HepG2 (cell line): ENCODE data around the gene C1QC. TPM values are rescaled to one million over a fixed set of nuclear protein-coding genes. Genes with fewer than 3 reads are reported as not detected.

Source experiments
- ATAC-seq: fragments of 200-7000 bp; cut with Tn5 transposase; 3 replicates; pipeline ENCODE4 v1.9.1; 2020; ENCODE audit warnings: mild to moderate bottlenecking, moderate library complexity
- BruUV-seq: library from RNA; stranded (reverse); fragments of 400-500 nt; replicated peaks from 2 replicates; lab custom pipeline; 2021; lab: Mats Ljungman, UMichigan
- CTCF ChIA-PET: fragments of 300-600 bp; formaldehyde crosslinking; extraction: SDS; loops from one replicate; lab custom pipeline; 2021; ENCODE audit warnings: low total read pairs, inconsistent platforms, low intra/inter-chr PET ratio; lab: Yijun Ruan, JAX
- POLR2A ChIA-PET: fragments of 350-600 bp; sonication (Branson Sonifier 250); formaldehyde crosslinking; loops from one replicate; lab custom pipeline; 2020; ENCODE audit warnings: antibody characterized with exemption, inconsistent platforms; lab: Yijun Ruan, JAX
- DNase-seq: peaks from one replicate; pipeline ENCODE4 v3.0.0-alpha.2; 2015; ENCODE audit warnings: low spot score
- FAIRE-seq: peaks from 3 replicates; lab custom pipeline; 2011; peaks lifted over from hg19 to GRCh38; lab: Jason Lieb, UNC
- H2AFZ ChIP-seq: one replicate; pipeline ENCODE4 v1.6.1; 2011; ENCODE audit warnings: low read length, inconsistent platforms
- H3K27ac ChIP-seq: fragments of 300-600 bp; 3 replicates; pipeline ENCODE4 v1.8.0; 2011; ENCODE audit warnings: mixed run types, mild to moderate bottlenecking, mixed read lengths, low read length, inconsistent platforms; ENCODE audit not compliant: insufficient read depth; ENCODE audit errors: extremely low read length
- H3K27me3 ChIP-seq, 2 experiments: fragments of 200-600 bp in 1 of 2; 2 replicates in 1 of 2; 3 replicates in 1 of 2; pipeline versions ENCODE4 v1.6.0 to v1.8.0; 2011; ENCODE audit warnings: low read length in 2 of 2, mild to moderate bottlenecking in 2 of 2, moderate library complexity in 2 of 2, inconsistent platforms in 1 of 2; ENCODE audit not compliant: insufficient read depth in 2 of 2, control insufficient read depth in 1 of 2
- H3K36me3 ChIP-seq, 2 experiments: fragments of 200-600 bp in 1 of 2; replicated peaks in 1 of 2; 2 replicates in 1 of 2; 3 replicates in 1 of 2; pipeline versions ENCODE4 v1.5.1 to v1.8.0; 2011; ENCODE audit warnings: low read length in 2 of 2, inconsistent platforms in 1 of 2; ENCODE audit not compliant: insufficient read depth in 2 of 2, control insufficient read depth in 1 of 2
- H3K4me1 ChIP-seq: 2 replicates; pipeline ENCODE4 v1.5.1; 2012; ENCODE audit warnings: low read length, inconsistent platforms; ENCODE audit not compliant: insufficient read depth
- H3K4me2 ChIP-seq: 2 replicates; pipeline ENCODE4 v1.6.0; 2011; ENCODE audit warnings: low read depth, low read length, inconsistent platforms
- H3K4me3 ChIP-seq, 3 experiments: fragments of 200-600 bp in 1 of 3; sonication (generic), shearing (Covaris generic) in 1 of 3; replicated peaks in 1 of 3; 2 replicates each; pipeline ENCODE4 v1.5.1; 2011 to 2016; ENCODE audit warnings: low read length in 3 of 3, inconsistent platforms in 2 of 3, low read depth in 2 of 3, mild to moderate bottlenecking in 2 of 3, control low read depth in 1 of 3, mixed read lengths in 1 of 3; ENCODE audit not compliant: insufficient read depth in 1 of 3
- H3K79me2 ChIP-seq: one replicate; pipeline ENCODE4 v1.6.1; 2011; ENCODE audit warnings: low read length, inconsistent platforms; ENCODE audit not compliant: insufficient read depth
- H3K9ac ChIP-seq: 2 replicates; pipeline ENCODE4 v1.6.0; 2011; ENCODE audit warnings: mild to moderate bottlenecking, low read depth, low read length, inconsistent platforms; ENCODE audit not compliant: insufficient read depth
- H3K9me3 ChIP-seq: 2 replicates; pipeline ENCODE4 v1.5.1; 2012; ENCODE audit warnings: mild to moderate bottlenecking, low read length
- H4K20me1 ChIP-seq: 2 replicates; pipeline ENCODE4 v1.6.0; 2011; ENCODE audit warnings: inconsistent platforms, mild to moderate bottlenecking, low read length, moderate library complexity; ENCODE audit not compliant: insufficient read depth
- ATF1 ChIP-seq: IDR thresholded peaks from 2 replicates; pipeline ENCODE4 v1.6.1; 2016; ENCODE audit warnings: mild to moderate bottlenecking, control low read depth
- ATF4 ChIP-seq, 2 experiments: fragments of 450-650 bp in 1 of 2; sonication (generic) in 1 of 2; formaldehyde crosslinking; IDR thresholded peaks; 2 replicates each; pipeline versions ENCODE4 v1.5.0 to v1.8.0; 2020 to 2022; ENCODE audit warnings: mild to moderate bottlenecking in 1 of 2, missing genetic modification reagents in 1 of 2
- DBP ChIP-seq: sonication (generic); formaldehyde crosslinking; IDR thresholded peaks from 2 replicates; pipeline ENCODE4 v1.4.0; 2020; ENCODE audit warnings: missing genetic modification reagents; ENCODE audit errors: not compliant biosample characterization
- MLLT10 ChIP-seq: sonication (generic); formaldehyde crosslinking; IDR thresholded peaks from 2 replicates; pipeline ENCODE4 v1.4.0; 2020; ENCODE audit warnings: missing genetic modification reagents
- SMC3 ChIP-seq: IDR thresholded peaks from 2 replicates; pipeline ENCODE4 v1.6.1; 2011; ENCODE audit warnings: low read length, improper control_type of control experiment
- TEF ChIP-seq: sonication (generic); formaldehyde crosslinking; IDR thresholded peaks from 2 replicates; pipeline ENCODE4 v1.5.0; 2020; ENCODE audit warnings: missing genetic modification reagents
- ZFX ChIP-seq: sonication (generic); formaldehyde crosslinking; IDR thresholded peaks from 2 replicates; pipeline ENCODE4 v1.4.0; 2020; ENCODE audit warnings: mild to moderate bottlenecking, low read depth, missing genetic modification reagents, moderate library complexity
- ZNF331 ChIP-seq: sonication (generic); formaldehyde crosslinking; IDR thresholded peaks from 2 replicates; pipeline ENCODE4 v1.4.0; 2020; ENCODE audit warnings: missing genetic modification reagents
- ZNF350 ChIP-seq: sonication (generic); formaldehyde crosslinking; IDR thresholded peaks from 2 replicates; pipeline ENCODE4 v1.4.0; 2020; ENCODE audit warnings: mild to moderate bottlenecking, low read depth, missing genetic modification reagents, borderline replicate concordance
- ZNF407 ChIP-seq: sonication (generic); formaldehyde crosslinking; IDR thresholded peaks from one replicate; pipeline ENCODE4 v1.5.1; 2020; ENCODE audit warnings: mild to moderate bottlenecking, missing genetic modification reagents; ENCODE audit errors: not compliant biosample characterization
- WGBS: methylation state at CpG from one replicate; pipeline ENCODE4 v1.1.6; 2017; ENCODE audit warnings: low lambda C conversion rate; 5-methylcytosine and 5-hydroxymethylcytosine counted together
- in situ Hi-C: cut with HindIII; loops from 2 replicates; pipeline ENCODE4 v1.10.0; 2017; ENCODE audit warnings: low pct_unique_long_range_greater_than_20kb; ENCODE audit not compliant: extremely low pct_ligation_motif_present
- intact Hi-C: fragments of 100-400 bp; cut with micrococcal nuclease; formaldehyde crosslinking; loops from one replicate; pipeline ENCODE4 v1.10.0; 2022; ENCODE audit not compliant: unreplicated experiment
- polyA plus RNA-seq, 8 experiments: library from polyadenylated mRNA; depleted of rRNA in 3 of 8; stranded (reverse) in 7 of 8; unstranded in 1 of 8; fragments of >200 nt; fragmentation: Illumina TruSeq in 4 of 8; extraction: Trizol in 4 of 8; gene quantifications; 2 replicates each; pipeline versions ENCODE4 v1.2.1 to v1.2.3, GENCODE V29; 2011 to 2016; ENCODE audit warnings: low read depth in 4 of 8, missing spikeins in 1 of 8, mixed read lengths in 1 of 8; ENCODE audit not compliant: insufficient read depth in 1 of 8
- total RNA-seq, 5 experiments: library from RNA; depleted of rRNA; stranded (reverse); fragments of >200 nt; fragmentation: Illumina TruSeq; extraction: Trizol; gene quantifications; 2 replicates each; pipeline ENCODE4 v1.2.3, GENCODE V29; 2016; ENCODE audit warnings: low read depth in 1 of 5

Gene C1QC
- total and polyA plus RNA-seq, 2 of the 13 experiments (the other 11 are each of a cell fraction or from before 2014, with no cell fraction given), result not detected

GRCh38 chr1:22627331-22627730 is 16.1 kb upstream of the C1QC start (continued):
- TF ChIP-seq ZNF407 (CRISPR knock-in tag), result no peak
- no peak for TF ChIP-seq MLLT10 (CRISPR knock-in tag)
- no peak for TF ChIP-seq SMC3

GRCh38 chr1:22628698-22629444 is 14.6 kb upstream of the C1QC start:
- H3K4me1 ChIP-seq, result no peaks in the 10 kb centered on the region
- DNase-seq, result no peak
- CTCF ChIA-PET, result no interaction called here
- H3K9ac ChIP-seq, result no peak overlapping the region
- H3K9me3 ChIP-seq, result no peaks in the 10 kb centered on the region
- POLR2A ChIA-PET, result no interaction called here
- 10% methylated on average over 11 of the region's 11 CpGs for WGBS
- no peak for FAIRE-seq
- no TSS peak for BruUV-seq
- no peak for ATAC-seq
- H2AFZ ChIP-seq, result no peak overlapping the region
- no peaks in the 10 kb centered on the region for H3K36me3 ChIP-seq
- H3K4me2 ChIP-seq, result no peak overlapping the region
- H3K27me3 ChIP-seq, result peaks cover 3 to 34% of the 10 kb centered on the region in 2 experiments; a peak in 2 of 5 replicates
- in situ Hi-C loops (no loop called here), intact Hi-C loops (no loop called here)
- H3K79me2 ChIP-seq, result no peaks in the 10 kb centered on the region
- no peak overlapping the region for H3K4me3 ChIP-seq
- no peaks in the 10 kb centered on the region for H4K20me1 ChIP-seq
- H3K27ac ChIP-seq, result no peak overlapping the region
- TF ChIP-seq ZNF350 (CRISPR knock-in tag) (no peak), ZNF331 (CRISPR knock-in tag) (no peak), ZFX (no peak), DBP (CRISPR knock-in tag) (no peak), ATF1 (CRISPR knock-in tag) (no peak), TEF (CRISPR knock-in tag) (no peak), ATF4 (CRISPR knock-in tag; IDR thresholded peaks at IDR 0.05) (no peak)
